Neural crest cell (in vitro differentiated cells): ENCODE measurements around the gene IGFALS. TPM values are rescaled to one million over a fixed set of nuclear protein-coding genes. Genes with fewer than 3 reads are reported as not detected.

ENCODE experiments used
- DNase-seq: peaks from one replicate; pipeline ENCODE4 v3.0.0; 2021; ENCODE audit warnings: low read depth, mixed read lengths, low spot score
- H3K27ac Mint-ChIP-seq: one replicate; pipeline ENCODE4 v1.8.0; 2021; ENCODE audit warnings: mild to moderate bottlenecking, mixed read lengths; ENCODE audit not compliant: unreplicated experiment
- H3K27me3 Mint-ChIP-seq: 2 replicates; pipeline ENCODE4 v1.8.0; 2021; ENCODE audit warnings: low read depth, mild to moderate bottlenecking, mixed read lengths
- H3K36me3 Mint-ChIP-seq: 2 replicates; pipeline ENCODE4 v1.8.0; 2021; ENCODE audit warnings: low read depth, mild to moderate bottlenecking, mixed read lengths
- H3K4me1 Mint-ChIP-seq: 2 replicates; pipeline ENCODE4 v1.8.0; 2021; ENCODE audit warnings: mixed read lengths
- H3K4me3 Mint-ChIP-seq: one replicate; pipeline ENCODE4 v1.8.0; 2021; ENCODE audit warnings: mild to moderate bottlenecking, mixed read lengths
- H3K9me3 Mint-ChIP-seq: 2 replicates; pipeline ENCODE4 v1.8.0; 2021; ENCODE audit warnings: mixed read lengths
- CTCF ChIP-seq: fragments of 200-600 bp; sonication (generic); conservative IDR thresholded peaks from 2 replicates; pipeline ENCODE4 v1.5.0; 2021; ENCODE audit warnings: antibody characterized with exemption, mild to moderate bottlenecking
- total RNA-seq: library from RNA; stranded (reverse); gene quantifications from 2 replicates; pipeline ENCODE4 v1.2.1, GENCODE V29; 2021

IGFALS gene
- total RNA-seq, 1 donor from 2014 or later: 0.14 TPM

- Mint-ChIP-seq H3K27me3 (no peaks in the 10 kb centered on the region), H3K9me3 (no peaks in the 10 kb centered on the region), H3K36me3 (peaks cover 3% of the 10 kb centered on the region), H3K4me3 (no peak overlapping the region), H3K27ac (no peak overlapping the region), H3K4me1 (no peaks in the 10 kb centered on the region)
- no peak for DNase-seq
- TF ChIP-seq CTCF: no peak
Observed at GRCh38 chr16:1759511-1759910, 34.0 kb downstream of the IGFALS start.

GRCh38 chr16:1758923-1759322, 34.6 kb downstream of the IGFALS start:
- TF ChIP-seq CTCF: no peak
- H3K9me3 Mint-ChIP-seq: no peaks in the 10 kb centered on the region
- no peaks in the 10 kb centered on the region for H3K27me3 Mint-ChIP-seq
- DNase-seq: no peak
- no peaks in the 10 kb centered on the region for H3K4me1 Mint-ChIP-seq
- no peak overlapping the region for H3K27ac Mint-ChIP-seq
- H3K36me3 Mint-ChIP-seq: peaks cover 3% of the 10 kb centered on the region
- no peak overlapping the region for H3K4me3 Mint-ChIP-seq

GRCh38 chr16:1757714-1758461, 35.6 kb downstream of the IGFALS start:
- DNase-seq: no peak
- H3K27ac Mint-ChIP-seq: no peak overlapping the region
- H3K9me3 Mint-ChIP-seq: no peaks in the 10 kb centered on the region
- TF ChIP-seq CTCF: no peak
- no peaks in the 10 kb centered on the region for H3K27me3 Mint-ChIP-seq
- no peak overlapping the region for H3K4me3 Mint-ChIP-seq
- H3K36me3 Mint-ChIP-seq: peaks cover 3% of the 10 kb centered on the region
- H3K4me1 Mint-ChIP-seq: no peaks in the 10 kb centered on the region

GRCh38 chr16:1754204-1754603, 39.3 kb downstream of the IGFALS start:
- no peak for DNase-seq
- no peaks in the 10 kb centered on the region for H3K36me3 Mint-ChIP-seq
- TF ChIP-seq CTCF: no peak
- no peaks in the 10 kb centered on the region for H3K9me3 Mint-ChIP-seq
- H3K4me3 Mint-ChIP-seq: no peak overlapping the region
- H3K4me1 Mint-ChIP-seq: no peaks in the 10 kb centered on the region
- H3K27me3 Mint-ChIP-seq: no peaks in the 10 kb centered on the region
- no peak overlapping the region for H3K27ac Mint-ChIP-seq

- Mint-ChIP-seq H3K9me3 (no peaks in the 10 kb centered on the region), H3K4me3 (no peak overlapping the region), H3K27me3 (no peaks in the 10 kb centered on the region), H3K27ac (no peak overlapping the region), H3K4me1 (no peaks in the 10 kb centered on the region), H3K36me3 (no peaks in the 10 kb centered on the region)
- no peak for TF ChIP-seq CTCF
- no peak for DNase-seq
Observed at GRCh38 chr16:1752853-1753252, 40.7 kb downstream of the IGFALS start.
